Cardiac fibroblast (primary cell): Measurements from ENCODE around the gene TEX55.
"Not testable (repeated sequence)": the region's sequence is repeated elsewhere in the genome, so short reads cannot be mapped to it uniquely, and the experiment has no call there.

Source experiments
- DNase-seq, 2 donors: peaks; one replicate each; pipeline versions ENCODE4 v3.0.0 to v3.0.0-alpha.2; 2010; ENCODE audit warnings: low read depth in 2 of 2
- H3K4me3 ChIP-seq, 2 donors: replicated peaks in 1 of 2; 1 replicate in 1 of 2; 2 replicates in 1 of 2; pipeline ENCODE4 v1.5.1; 2011; ENCODE audit warnings: low read depth in 2 of 2, low read length in 2 of 2, mild to moderate bottlenecking in 2 of 2, moderate library complexity in 1 of 2
- CTCF ChIP-seq: IDR thresholded peaks from one replicate; pipeline ENCODE4 v1.5.1; 2011; ENCODE audit warnings: low read depth, mild to moderate bottlenecking, low read length, inconsistent platforms

Gene TEX55

GRCh38 chr3:119145500-119146167 is at the start of gene TEX55:
Gene TEX55 (plus strand): TSS chr3:119146165. CDS start chr3:119146190, 25 bp downstream.
- peak; percentile 69 to 74 for DNase-seq
- no peak within 1 kb of the TSS for H3K4me3 ChIP-seq
- TF ChIP-seq CTCF, result peak; percentile 81

- TF ChIP-seq CTCF, result no peak
- DNase-seq, result no peak
- H3K4me3 ChIP-seq, result no peak overlapping the region
These were observed 48.0 kb upstream of the TEX55 start for GRCh38 chr3:119098003-119098402.

GRCh38 chr3:119098619-119099222 is 47.2 kb upstream of the TEX55 start:
- peak; percentile 49 to 59 for DNase-seq
- no peak overlapping the region for H3K4me3 ChIP-seq
- peak; percentile 64 for TF ChIP-seq CTCF

GRCh38 chr3:119099785-119100184 is 46.2 kb upstream of the TEX55 start:
- TF ChIP-seq CTCF, result no peak
- no peak overlapping the region for H3K4me3 ChIP-seq
- DNase-seq, result peak in 1 of 2 donors; percentile 18

- DNase-seq, result no peak
- no peak for TF ChIP-seq CTCF
- H3K4me3 ChIP-seq, result no peak overlapping the region
These were observed 41.9 kb upstream of the TEX55 start for GRCh38 chr3:119104031-119104430.

GRCh38 chr3:119118330-119118729 is 27.6 kb upstream of the TEX55 start:
- DNase-seq, result not testable (repeated sequence)

GRCh38 chr3:119120480-119120879 is 25.5 kb upstream of the TEX55 start:
- no peak for DNase-seq
- TF ChIP-seq CTCF, result no peak
- no peak overlapping the region for H3K4me3 ChIP-seq

More at GRCh38 chr3:119118330-119118729, 27.6 kb upstream of the TEX55 start:
- H3K4me3 ChIP-seq, result not testable (repeated sequence)
